ENCODE data around the gene EDEM3. TPM values are rescaled to one million over a fixed set of nuclear protein-coding genes. Genes with fewer than 3 reads are reported as not detected.

Gene EDEM3
- total RNA-seq, 1 experiment from 2014 or later = 14.0 TPM

DNA sequence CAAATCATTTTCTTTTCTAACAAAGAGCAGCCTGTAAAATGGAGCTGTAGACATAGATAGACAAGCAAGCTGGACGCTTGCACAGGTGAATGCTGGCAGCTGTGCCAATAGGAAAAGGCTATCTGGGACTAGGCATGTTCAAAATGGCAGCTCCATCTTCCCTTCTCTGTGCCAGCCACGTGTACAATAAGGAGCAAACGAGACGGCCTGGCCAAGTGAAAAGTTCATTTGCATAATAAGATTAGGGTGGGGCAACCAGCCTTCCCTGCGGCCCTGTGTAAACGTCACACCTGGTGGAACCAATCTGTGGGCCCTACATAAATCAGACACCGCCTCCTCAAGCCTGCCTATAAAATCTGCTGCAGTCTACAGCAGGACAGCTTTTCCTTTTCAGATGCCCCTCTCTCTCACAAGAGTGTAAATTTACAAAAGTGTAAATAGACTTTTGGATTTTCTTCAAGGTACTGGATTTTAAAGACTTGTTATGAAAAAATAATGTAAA, 16.6 kb upstream of the EDEM3 start:
- Histone ChIP-seq H3K27ac (ENCODE audit: insufficient read length, low read depth, low read length) (no peak overlapping the region), H2AFZ (ENCODE audit: low read length) (no peak overlapping the region), H3K9ac (ENCODE audit: extremely low read depth, insufficient read length, low read length) (no peak overlapping the region), H3K18ac (ENCODE audit: insufficient read length, low read depth, low read length) (no peak overlapping the region), H4K5ac (ENCODE audit: insufficient read length, low read depth, low read length) (no peak overlapping the region), H2AK5ac (ENCODE audit: insufficient read length, low read length) (no peak overlapping the region), H4K8ac (replicated peaks; ENCODE audit: insufficient read length, low read depth, low read length) (no peak overlapping the region), H4K91ac (ENCODE audit: insufficient read length, low read depth, low read length) (no peak overlapping the region), H3K4me2 (ENCODE audit: insufficient read depth, insufficient read length, low read length) (no peak overlapping the region), H3K79me1 (ENCODE audit: insufficient read depth, low read depth, low read length, poor library complexity, severe bottlenecking) (no peaks in the 10 kb centered on the region), H3K4ac (ENCODE audit: low read depth, low read length) (no peak overlapping the region), H2BK12ac (ENCODE audit: insufficient read length, low read depth, low read length) (no peak overlapping the region), H3K14ac (ENCODE audit: insufficient read depth, low read length) (no peak overlapping the region), H3K4me1 (ENCODE audit: insufficient read depth, low read length) (no peaks in the 10 kb centered on the region), H2BK15ac (ENCODE audit: low read depth, low read length) (no peak overlapping the region), H2BK20ac (ENCODE audit: low read depth, low read length, poor library complexity, severe bottlenecking) (no peak overlapping the region), H4K20me1 (ENCODE audit: control insufficient read depth, insufficient read depth, insufficient read length) (no peaks in the 10 kb centered on the region), H3K56ac (ENCODE audit: insufficient read length, low read depth, low read length) (no peak overlapping the region), H3K79me2 (ENCODE audit: insufficient read depth, low read length) (no peaks in the 10 kb centered on the region), H2BK120ac (ENCODE audit: low read depth, low read length, poor library complexity, severe bottlenecking) (no peak overlapping the region), H3K9me3 (ENCODE audit: control insufficient read depth, low read depth, low read length) (no peaks in the 10 kb centered on the region), H2BK5ac (ENCODE audit: insufficient read length, low read length) (no peak overlapping the region), H3T11ph (ENCODE audit: low read length) (no peak overlapping the region), H3K27me3 (ENCODE audit: insufficient read depth, low read length) (no peaks in the 10 kb centered on the region), H3K23me2 (ENCODE audit: insufficient read length, low read depth, low read length, poor library complexity, severe bottlenecking) (no peaks in the 10 kb centered on the region), H3K23ac (ENCODE audit: insufficient read length, low read depth, low read length) (no peak overlapping the region)
- TF ChIP-seq, protein P1, sequence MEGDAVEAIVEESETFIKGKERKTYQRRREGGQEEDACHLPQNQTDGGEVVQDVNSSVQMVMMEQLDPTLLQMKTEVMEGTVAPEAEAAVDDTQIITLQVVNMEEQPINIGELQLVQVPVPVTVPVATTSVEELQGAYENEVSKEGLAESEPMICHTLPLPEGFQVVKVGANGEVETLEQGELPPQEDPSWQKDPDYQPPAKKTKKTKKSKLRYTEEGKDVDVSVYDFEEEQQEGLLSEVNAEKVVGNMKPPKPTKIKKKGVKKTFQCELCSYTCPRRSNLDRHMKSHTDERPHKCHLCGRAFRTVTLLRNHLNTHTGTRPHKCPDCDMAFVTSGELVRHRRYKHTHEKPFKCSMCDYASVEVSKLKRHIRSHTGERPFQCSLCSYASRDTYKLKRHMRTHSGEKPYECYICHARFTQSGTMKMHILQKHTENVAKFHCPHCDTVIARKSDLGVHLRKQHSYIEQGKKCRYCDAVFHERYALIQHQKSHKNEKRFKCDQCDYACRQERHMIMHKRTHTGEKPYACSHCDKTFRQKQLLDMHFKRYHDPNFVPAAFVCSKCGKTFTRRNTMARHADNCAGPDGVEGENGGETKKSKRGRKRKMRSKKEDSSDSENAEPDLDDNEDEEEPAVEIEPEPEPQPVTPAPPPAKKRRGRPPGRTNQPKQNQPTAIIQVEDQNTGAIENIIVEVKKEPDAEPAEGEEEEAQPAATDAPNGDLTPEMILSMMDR (conservative IDR thresholded peaks at IDR 0.05) = no peak
- peaks cover 1% of the 10 kb centered on the region; the same call in 1 of the 2 replicates for H3K27me3 Mint-ChIP-seq (ENCODE audit: low read depth)
- no peaks in the 10 kb centered on the region for H3K36me3 Mint-ChIP-seq (ENCODE audit: insufficient read depth in 1 of 3, low read depth in 3 of 3)
- H3K9me3 Mint-ChIP-seq = no peaks in the 10 kb centered on the region; a peak in 1 of 5 replicates
- no peak overlapping the region for H3K27ac Mint-ChIP-seq
- H3K4me1 Mint-ChIP-seq = peaks cover 10% of the 10 kb centered on the region in 2 experiments
- WGBS (ENCODE audit: extremely low coverage, insufficient read length, low lambda C conversion rate) = no CpG with 5 or more reads among the region's 7 CpGs
- no peak for DNase-seq
- H3K4me3 Mint-ChIP-seq = no peak overlapping the region
